A549 (cell line): ENCODE data around the gene MYO6. TPM values are rescaled to one million over a fixed set of nuclear protein-coding genes. Genes with fewer than 3 reads are reported as not detected.

Experiments used
- ATAC-seq, 2 experiments: fragments of 200-7000 bp in 1 of 2; fragments of >200 bp in 1 of 2; cut with Nextera tagmentation in 1 of 2; cut with Tn5 transposase in 1 of 2; 3 replicates each; pipeline versions ENCODE4 v1.8.0 to v1.9.1; 2018 to 2020; ENCODE audit warnings: mild to moderate bottlenecking in 1 of 2, moderate library complexity in 1 of 2
- CTCF ChIA-PET: fragments of 300-600 bp; sonication (Branson Sonifier 250); formaldehyde crosslinking; extraction: SDS; loops from one replicate; lab custom pipeline; 2021; ENCODE audit warnings: antibody characterized with exemption, inconsistent platforms; lab: Yijun Ruan, JAX
- POLR2A ChIA-PET: fragments of 350-600 bp; formaldehyde crosslinking; extraction: SDS; loops from one replicate; lab custom pipeline; 2021; ENCODE audit warnings: antibody characterized with exemption, inconsistent platforms; lab: Yijun Ruan, JAX
- DNase-seq, 2 experiments: peaks; one replicate each; pipeline versions ENCODE4 v3.0.0 to v3.0.0-alpha.2; 2011 to 2016; ENCODE audit warnings: low read depth in 1 of 2, low spot score in 1 of 2
- FAIRE-seq: peaks from 2 replicates; lab custom pipeline; 2011; peaks lifted over from hg19 to GRCh38; lab: Jason Lieb, UNC
- H3K27ac ChIP-seq, 2 experiments: fragments of >200 bp; sonication (Bioruptor Twin); formaldehyde crosslinking; 3 replicates each; pipeline ENCODE4 v1.5.1; 2016 to 2017
- H3K4me1 ChIP-seq: fragments of >200 bp; sonication (Bioruptor Twin); formaldehyde crosslinking; 3 replicates; pipeline ENCODE4 v1.6.1; 2016
- H3K4me2 ChIP-seq: fragments of >200 bp; sonication (Bioruptor Twin); formaldehyde crosslinking; 3 replicates; pipeline ENCODE4 v1.6.1; 2016
- H3K4me3 ChIP-seq: fragments of >200 bp; sonication (Bioruptor Twin); formaldehyde crosslinking; 3 replicates; pipeline ENCODE4 v1.5.1; 2016
- H3K9me3 ChIP-seq: fragments of >200 bp; sonication (Bioruptor Twin); formaldehyde crosslinking; 3 replicates; pipeline ENCODE4 v1.6.1; 2016
- CEBPB ChIP-seq, 2 experiments: fragments of >200 bp in 1 of 2; sonication (Bioruptor Twin) in 1 of 2; formaldehyde crosslinking in 1 of 2; IDR thresholded peaks; 2 replicates each; pipeline ENCODE4 v1.6.1; 2012 to 2016
- CHD2 ChIP-seq: fragments of 150-350 bp; IDR thresholded peaks from 2 replicates; pipeline ENCODE4 v1.6.1; 2014; ENCODE audit warnings: low read length; ENCODE audit not compliant: partially characterized antibody
- E2F6 ChIP-seq: IDR thresholded peaks from 2 replicates; pipeline ENCODE4 v1.6.1; 2012; ENCODE audit warnings: low read depth, borderline replicate concordance
- EP300 ChIP-seq, 2 experiments: fragments of >200 bp; sonication (Bioruptor Twin); formaldehyde crosslinking; IDR thresholded peaks; 2 replicates in 1 of 2; 3 replicates in 1 of 2; pipeline ENCODE4 v1.6.1; 2016 to 2017
- FOSL2 ChIP-seq, 2 experiments: fragments of 450-650 bp in 1 of 2; fragments of >200 bp in 1 of 2; sonication (Bioruptor Twin) in 1 of 2; formaldehyde crosslinking; IDR thresholded peaks; 2 replicates each; pipeline versions ENCODE4 v1.5.0 to v1.6.1; 2016 to 2020; ENCODE audit warnings: mild to moderate bottlenecking in 1 of 2, moderate library complexity in 1 of 2
- HES2 ChIP-seq: fragments of >200 bp; sonication (Bioruptor Twin); formaldehyde crosslinking; IDR thresholded peaks from 2 replicates; pipeline ENCODE4 v1.6.1; 2016
- HOXB13 ChIP-seq: fragments of 250-450 bp; sonication (Bioruptor Pico); IDR thresholded peaks from 2 replicates; pipeline ENCODE4 v1.5.0; 2020; ENCODE audit warnings: low read depth, mild to moderate bottlenecking, moderate library complexity
- JUNB ChIP-seq: fragments of >200 bp; sonication (Bioruptor Twin); formaldehyde crosslinking; IDR thresholded peaks from 2 replicates; pipeline ENCODE4 v1.6.1; 2016
- KDM5A ChIP-seq: fragments of 200-600 bp; sonication (generic); IDR thresholded peaks from 2 replicates; pipeline ENCODE4 v1.6.1; 2016; ENCODE audit warnings: antibody characterized with exemption, mild to moderate bottlenecking
- MAFK ChIP-seq: fragments of 450-650 bp; IDR thresholded peaks from 2 replicates; pipeline ENCODE4 v1.6.1; 2014; ENCODE audit not compliant: partially characterized antibody
- NR3C1 ChIP-seq: fragments of >200 bp; sonication (Bioruptor Twin); formaldehyde crosslinking; IDR thresholded peaks from 3 replicates; pipeline ENCODE4 v1.6.1; 2017
- RAD21 ChIP-seq, 2 experiments: fragments of >200 bp in 1 of 2; sonication (Bioruptor Twin) in 1 of 2; formaldehyde crosslinking in 1 of 2; IDR thresholded peaks in 1 of 2; conservative IDR thresholded peaks in 1 of 2; 2 replicates in 1 of 2; 3 replicates in 1 of 2; pipeline ENCODE4 v1.6.1; 2012 to 2018; ENCODE audit warnings: inconsistent platforms in 1 of 2
- RARB ChIP-seq: fragments of 250-450 bp; sonication (Bioruptor Pico); IDR thresholded peaks from 2 replicates; pipeline ENCODE4 v1.8.0; 2021; ENCODE audit warnings: mild to moderate bottlenecking, moderate library complexity
- REST ChIP-seq: fragments of 200-600 bp; sonication (generic); IDR thresholded peaks from 2 replicates; pipeline ENCODE4 v1.6.1; 2016; ENCODE audit warnings: antibody characterized with exemption, mild to moderate bottlenecking, moderate library complexity
- RFX5 ChIP-seq: fragments of 450-650 bp; IDR thresholded peaks from 2 replicates; pipeline ENCODE4 v1.7.1; 2014; ENCODE audit warnings: antibody characterized with exemption, mild to moderate bottlenecking, moderate library complexity
- SREBF2 ChIP-seq: fragments of 450-650 bp; IDR thresholded peaks from 2 replicates; pipeline ENCODE4 v1.6.1; 2014; ENCODE audit warnings: mild to moderate bottlenecking, moderate library complexity
- TP53 ChIP-seq: fragments of 250-450 bp; sonication (Bioruptor Pico); IDR thresholded peaks from 2 replicates; pipeline ENCODE4 v1.5.0; 2021; ENCODE audit warnings: mild to moderate bottlenecking, moderate library complexity
- ZSCAN20 ChIP-seq: fragments of 250-450 bp; sonication (Bioruptor Pico); IDR thresholded peaks from 2 replicates; pipeline ENCODE4 v1.8.0; 2022; ENCODE audit warnings: mild to moderate bottlenecking, moderate library complexity
- WGBS: methylation state at CpG from one replicate; pipeline ENCODE4 v1.1.6; 2017; ENCODE audit errors: missing lambda C conversion rate; 5-methylcytosine and 5-hydroxymethylcytosine counted together
- polyA plus RNA-seq, 4 experiments: library from polyadenylated mRNA; depleted of rRNA in 3 of 4; stranded (reverse); fragments of >200 nt; fragmentation: RNase III in 1 of 4; extraction: RNeasy Plus Mini Kit Qiagen cat#74134 plus additional on column Dnase treatment in 1 of 4; gene quantifications; 2 replicates in 3 of 4; 3 replicates in 1 of 4; pipeline ENCODE4 v1.2.3, GENCODE V29; 2011 to 2017

Gene MYO6
- polyA plus RNA-seq, 2 of the 4 experiments (the other 2 are of a cell fraction): 10.8 to 17.3 TPM

DNA sequence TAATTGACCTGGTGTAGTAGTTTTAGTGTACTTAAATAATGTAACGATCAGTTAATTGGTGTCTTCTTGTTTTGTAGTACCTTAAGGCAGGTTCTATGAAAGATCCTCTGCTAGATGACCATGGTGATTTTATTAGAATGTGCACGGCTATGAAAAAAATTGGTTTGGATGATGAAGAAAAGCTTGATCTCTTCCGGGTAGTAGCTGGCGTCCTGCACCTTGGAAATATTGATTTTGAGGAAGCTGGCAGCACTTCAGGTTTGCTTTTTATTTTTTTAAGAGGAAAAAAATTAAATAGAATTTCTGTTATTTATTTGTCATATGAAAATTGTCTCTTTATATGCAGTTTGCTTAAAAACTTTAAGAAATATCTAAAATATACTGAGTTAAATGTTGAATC lies 99.2 kb downstream of the MYO6 start:
- 92% methylated on average over 4 of the region's 4 CpGs for WGBS
- peaks cover 23% of the 10 kb centered on the region for H3K4me1 ChIP-seq
- ChIA-PET POLR2A (no interaction called here), CTCF (no interaction called here)
- H3K4me3 ChIP-seq: no peak overlapping the region
- TF ChIP-seq ZSCAN20: no peak
- TF ChIP-seq MAFK: no peak
- no peak for TF ChIP-seq CEBPB (IDR thresholded peaks at IDR 0.05)
- TF ChIP-seq E2F6: no peak
- TF ChIP-seq NR3C1: no peak
- TF ChIP-seq KDM5A: no peak
- TF ChIP-seq HES2: no peak
- TF ChIP-seq EP300 (IDR thresholded peaks at IDR 0.05): no peak
- TF ChIP-seq TP53 (CRISPR knock-in tag): no peak
- no peak for TF ChIP-seq RFX5
- TF ChIP-seq SREBF2: no peak
- TF ChIP-seq REST: no peak
- no peak for TF ChIP-seq RAD21 (conservative IDR thresholded peaks at IDR 0.05 in 1 of 2, IDR thresholded peaks at IDR 0.05 in 1 of 2)
- no peak for TF ChIP-seq RARB (CRISPR knock-in tag)
- TF ChIP-seq FOSL2 (IDR thresholded peaks at IDR 0.05): no peak
- no peak for TF ChIP-seq FOSL2 (CRISPR knock-in tag; IDR thresholded peaks at IDR 0.05)
- TF ChIP-seq JUNB: no peak
- DNase-seq (no peak), ATAC-seq (no peak), FAIRE-seq (no peak)
- H3K27ac ChIP-seq: no peak overlapping the region
- no peak overlapping the region for H3K4me2 ChIP-seq
- H3K9me3 ChIP-seq: no peaks in the 10 kb centered on the region

GRCh38 chr6:75849329-75850025 lies 100.4 kb downstream of the MYO6 start:
- ATAC-seq (no peak; a peak in 1 of 6 replicates), FAIRE-seq (no peak), DNase-seq (peak in 1 of 2 experiments; percentile 3)
- ChIA-PET CTCF (interaction anchor here (0.8 to 1.6 kb wide), 2 partner anchors 8 to 13 kb away, joined by 3 to 4 read pairs; no protein-coding TSS in a partner anchor), POLR2A (interaction anchor here (0.6 kb wide), 1 partner anchor 29 kb away, joined by 3 read pairs; no protein-coding TSS in a partner anchor)
- Histone ChIP-seq H3K9me3 (no peaks in the 10 kb centered on the region), H3K27ac (peak overlapping the region in 1 of 2 experiments; percentile 8; a peak in 1 of 6 replicates), H3K4me2 (peak overlapping the region; percentile 58), H3K4me3 (no peak overlapping the region), H3K4me1 (peaks cover 23% of the 10 kb centered on the region)
- TF ChIP-seq HOXB13 (CRISPR knock-in tag) (no peak), CHD2 (no peak)
- 28% methylated on average over 9 of the region's 9 CpGs for WGBS
